T-helper 2 cell (primary cell): ENCODE data around the gene PCDHB12.
"Not testable (repeated sequence)": the region's sequence is repeated elsewhere in the genome, so short reads cannot be mapped to it uniquely, and the experiment has no call there.

Experiments used
- DNase-seq, 5 experiments: peaks; one replicate each; pipeline versions ENCODE4 v3.0.0 to v3.0.0-alpha.2; 2012 to 2022
- total RNA-seq, 2 donors: gene quantifications; one replicate each; lab custom pipeline; 2026; lab: John Stamatoyannopoulos, UW

PCDHB12 gene
- total RNA-seq, result 0 reads per million in 2 donors

GRCh38 chr5:141208478-141208877 lies at the start of gene PCDHB12:
PCDHB12 (plus strand) TSS chr5:141208719; CDS start chr5:141208908, 189 bp downstream.
- DNase-seq, result no peak

DNA sequence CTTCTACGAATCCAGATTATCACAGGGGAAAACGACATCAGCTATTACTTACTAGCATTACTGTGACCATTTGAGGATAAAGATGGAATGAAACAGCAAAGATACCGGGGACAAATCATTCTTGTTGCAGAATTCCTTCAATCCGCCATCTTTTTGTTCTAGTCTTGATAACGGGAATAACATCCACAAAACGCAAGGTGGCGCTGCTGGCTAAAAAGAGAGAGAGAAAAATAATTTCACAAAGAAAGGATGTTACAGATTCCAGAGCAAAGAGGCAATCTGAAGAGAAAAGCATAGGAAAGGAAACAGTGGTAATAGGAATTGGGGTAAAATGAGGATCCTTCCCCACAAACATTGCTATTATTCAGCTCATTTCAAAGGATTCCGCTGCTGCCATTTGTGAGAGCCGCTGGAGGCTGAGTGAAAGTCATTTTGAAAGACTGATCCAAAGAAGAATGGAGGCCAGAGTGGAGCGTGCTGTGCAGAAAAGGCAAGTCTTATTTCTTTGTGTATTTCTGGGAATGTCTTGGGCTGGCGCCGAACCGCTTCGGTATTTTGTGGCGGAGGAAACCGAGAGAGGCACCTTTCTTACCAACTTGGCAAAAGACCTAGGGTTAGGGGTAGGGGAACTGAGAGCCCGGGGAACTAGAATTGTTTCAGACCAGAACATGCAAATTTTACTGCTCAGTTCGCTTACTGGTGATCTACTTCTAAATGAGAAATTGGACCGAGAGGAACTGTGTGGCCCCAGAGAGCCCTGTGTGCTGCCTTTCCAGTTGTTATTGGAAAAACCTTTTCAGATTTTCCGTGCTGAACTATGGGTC lies 35.9 kb upstream of the PCDHB12 start, which contains the start of gene PCDHB7:
Gene PCDHB7 (plus strand): TSS at position 264 of the 824 bp plus-strand sequence. CDS start 192 bp downstream, at position 456.
- DNase-seq, result peak in 1 of 5 experiments; percentile 3

GRCh38 chr5:141174291-141175104 lies 34.0 kb upstream of the PCDHB12 start:
- not testable (repeated sequence) for DNase-seq

- no peak for DNase-seq
Observed at GRCh38 chr5:141175933-141176332, 32.6 kb upstream of the PCDHB12 start.

GRCh38 chr5:141177577-141178191 lies 30.8 kb upstream of the PCDHB12 start, which contains the start of gene PCDHB8:
PCDHB8 (plus strand) TSS chr5:141177790; CDS start chr5:141178035, 245 bp downstream.
- DNase-seq, result not testable (repeated sequence)

GRCh38 chr5:141179371-141179770 lies 29.1 kb upstream of the PCDHB12 start:
- DNase-seq, result not testable (repeated sequence)

- not testable (repeated sequence) for DNase-seq
Observed at GRCh38 chr5:141179876-141180275, 28.6 kb upstream of the PCDHB12 start.

DNA sequence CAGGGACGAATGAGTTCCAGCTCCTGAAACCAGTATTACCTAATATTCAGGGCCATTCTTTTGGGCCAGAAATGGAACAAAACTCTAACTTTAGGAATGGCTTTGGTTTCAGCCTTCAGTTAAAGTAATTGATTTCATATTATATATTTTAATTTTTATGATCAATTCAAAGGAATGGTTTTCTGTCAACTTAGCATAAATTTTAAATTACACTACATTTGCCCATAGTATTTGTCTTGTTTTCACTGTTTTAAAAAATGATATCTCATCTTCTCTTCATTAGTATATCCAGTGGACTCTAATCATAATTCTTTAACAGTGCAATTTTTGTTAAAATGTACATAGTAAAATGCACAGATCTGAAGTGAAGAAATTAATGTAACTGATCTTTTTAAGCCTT lies 28.2 kb upstream of the PCDHB12 start:
- no peak for DNase-seq

- DNase-seq, result no peak
Observed at GRCh38 chr5:141182248-141182647, 26.3 kb upstream of the PCDHB12 start, which contains the start of gene PCDHB16. PCDHB16 (plus strand) TSS chr5:141182387; CDS start chr5:141182560, 173 bp downstream.

DNA sequence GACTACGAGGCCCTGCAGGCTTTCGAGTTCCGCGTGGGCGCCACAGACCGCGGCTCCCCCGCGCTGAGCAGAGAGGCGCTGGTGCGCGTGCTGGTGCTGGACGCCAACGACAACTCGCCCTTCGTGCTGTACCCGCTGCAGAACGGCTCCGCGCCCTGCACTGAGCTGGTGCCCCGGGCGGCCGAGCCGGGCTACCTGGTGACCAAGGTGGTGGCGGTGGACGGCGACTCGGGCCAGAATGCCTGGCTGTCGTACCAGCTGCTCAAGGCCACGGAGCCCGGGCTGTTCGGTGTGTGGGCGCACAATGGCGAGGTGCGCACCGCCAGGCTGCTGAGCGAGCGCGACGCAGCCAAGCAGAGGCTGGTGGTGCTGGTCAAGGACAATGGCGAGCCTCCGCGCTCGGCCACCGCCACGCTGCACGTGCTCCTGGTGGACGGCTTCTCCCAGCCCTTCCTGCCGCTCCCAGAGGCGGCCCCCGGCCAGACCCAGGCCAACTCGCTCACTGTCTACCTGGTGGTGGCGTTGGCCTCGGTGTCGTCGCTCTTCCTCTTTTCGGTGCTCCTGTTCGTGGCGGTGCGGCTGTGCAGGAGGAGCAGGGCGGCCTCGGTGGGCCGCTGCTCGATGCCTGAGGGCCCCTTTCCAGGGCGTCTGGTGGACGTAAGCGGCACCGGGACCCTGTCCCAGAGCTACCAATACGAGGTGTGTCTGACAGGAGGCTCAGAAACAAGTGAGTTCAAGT lies 24.2 kb upstream of the PCDHB12 start:
- DNase-seq, result not testable (repeated sequence)

DNA sequence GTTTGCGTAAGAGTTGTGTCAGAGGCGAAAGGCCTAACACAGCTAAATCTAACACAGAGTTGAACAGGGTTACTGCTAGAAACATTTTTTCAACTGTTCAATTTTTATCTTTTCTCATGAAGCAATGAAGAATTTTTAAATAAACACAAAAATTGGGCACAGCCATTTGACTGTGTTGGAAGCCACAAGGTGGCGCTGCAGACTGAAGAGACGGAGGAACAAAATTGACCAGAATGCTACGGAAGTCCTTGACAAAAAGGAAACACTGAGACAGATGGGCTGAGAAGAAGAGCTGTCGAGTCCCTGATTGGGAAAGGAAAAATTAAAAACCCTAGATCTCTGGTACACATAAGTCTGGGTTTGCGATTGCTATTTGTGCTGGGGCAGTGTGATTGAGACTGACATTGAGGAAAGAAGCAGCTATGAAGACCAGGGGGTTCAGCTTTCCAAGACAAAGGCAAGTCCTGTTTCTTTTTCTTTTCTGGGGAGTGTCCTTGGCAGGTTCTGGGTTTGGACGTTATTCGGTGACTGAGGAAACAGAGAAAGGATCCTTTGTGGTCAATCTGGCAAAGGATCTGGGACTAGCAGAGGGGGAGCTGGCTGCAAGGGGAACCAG lies 21.5 kb upstream of the PCDHB12 start, which contains the start of gene PCDHB9:
Gene PCDHB9 (plus strand): TSS at position 265 of the 616 bp plus-strand sequence. CDS start 158 bp downstream, at position 423.
- DNase-seq, result peak in 3 of 5 experiments; percentile 10 to 26 (median 10)

DNA sequence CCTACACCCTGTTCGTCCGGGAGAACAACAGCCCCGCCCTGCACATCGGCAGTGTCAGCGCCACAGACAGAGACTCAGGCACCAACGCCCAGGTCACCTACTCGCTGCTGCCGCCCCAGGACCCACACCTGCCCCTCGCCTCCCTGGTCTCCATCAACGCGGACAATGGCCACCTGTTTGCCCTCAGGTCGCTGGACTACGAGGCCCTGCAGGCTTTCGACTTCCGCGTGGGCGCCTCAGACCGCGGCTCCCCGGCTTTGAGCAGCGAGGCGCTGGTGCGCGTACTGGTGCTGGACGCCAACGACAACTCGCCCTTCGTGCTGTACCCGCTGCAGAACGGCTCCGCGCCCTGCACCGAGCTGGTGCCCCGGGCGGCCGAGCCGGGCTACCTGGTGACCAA lies 19.8 kb upstream of the PCDHB12 start:
- not testable (repeated sequence) for DNase-seq

DNA sequence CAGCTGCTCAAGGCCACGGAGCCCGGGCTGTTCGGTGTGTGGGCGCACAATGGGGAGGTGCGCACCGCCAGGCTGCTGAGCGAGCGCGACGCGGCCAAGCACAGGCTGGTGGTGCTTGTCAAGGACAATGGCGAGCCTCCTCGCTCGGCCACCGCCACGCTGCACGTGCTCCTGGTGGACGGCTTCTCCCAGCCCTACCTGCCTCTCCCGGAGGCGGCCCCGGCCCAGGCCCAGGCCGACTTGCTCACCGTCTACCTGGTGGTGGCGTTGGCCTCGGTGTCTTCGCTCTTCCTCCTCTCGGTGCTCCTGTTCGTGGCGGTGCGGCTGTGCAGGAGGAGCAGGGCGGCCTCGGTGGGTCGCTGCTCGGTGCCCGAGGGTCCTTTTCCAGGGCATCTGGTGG lies 19.4 kb upstream of the PCDHB12 start:
- DNase-seq, result not testable (repeated sequence)

DNA sequence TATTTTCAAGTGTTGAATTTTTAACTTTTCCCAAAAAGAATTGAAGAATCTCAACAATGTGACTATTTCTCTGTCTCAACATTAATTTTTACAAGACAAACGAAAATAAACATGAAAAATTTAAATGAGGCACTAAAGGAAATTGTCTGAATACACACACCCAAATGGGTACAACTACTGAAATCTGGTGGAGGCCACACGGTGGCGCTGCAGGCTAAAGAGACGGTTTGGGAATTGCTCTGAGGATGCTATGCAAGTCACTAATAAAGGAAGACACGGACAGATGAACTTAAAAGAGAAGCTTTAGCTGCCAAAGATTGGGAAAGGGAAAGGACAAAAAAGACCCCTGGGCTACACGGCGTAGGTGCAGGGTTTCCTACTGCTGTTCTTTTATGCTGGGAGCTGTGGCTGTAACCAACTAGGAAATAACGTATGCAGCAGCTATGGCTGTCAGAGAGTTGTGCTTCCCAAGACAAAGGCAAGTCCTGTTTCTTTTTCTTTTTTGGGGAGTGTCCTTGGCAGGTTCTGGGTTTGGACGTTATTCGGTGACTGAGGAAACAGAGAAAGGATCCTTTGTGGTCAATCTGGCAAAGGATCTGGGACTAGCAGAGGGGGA lies 16.3 kb upstream of the PCDHB12 start, which contains the start of gene PCDHB10:
Gene PCDHB10 (plus strand): TSS at position 244 of the 616 bp plus-strand sequence. CDS start 200 bp downstream, at position 444.
- peak in 1 of 5 experiments; percentile 5 for DNase-seq

DNA sequence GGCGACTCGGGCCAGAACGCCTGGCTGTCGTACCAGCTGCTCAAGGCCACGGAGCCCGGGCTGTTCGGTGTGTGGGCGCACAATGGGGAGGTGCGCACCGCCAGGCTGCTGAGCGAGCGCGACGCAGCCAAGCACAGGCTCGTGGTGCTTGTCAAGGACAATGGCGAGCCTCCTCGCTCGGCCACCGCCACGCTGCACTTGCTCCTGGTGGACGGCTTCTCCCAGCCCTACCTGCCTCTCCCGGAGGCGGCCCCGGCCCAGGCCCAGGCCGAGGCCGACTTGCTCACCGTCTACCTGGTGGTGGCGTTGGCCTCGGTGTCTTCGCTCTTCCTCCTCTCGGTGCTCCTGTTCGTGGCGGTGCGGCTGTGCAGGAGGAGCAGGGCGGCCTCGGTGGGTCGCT lies 14.2 kb upstream of the PCDHB12 start:
- not testable (repeated sequence) for DNase-seq

- no peak for DNase-seq
Observed at GRCh38 chr5:141196363-141196762, 12.2 kb upstream of the PCDHB12 start.

DNA sequence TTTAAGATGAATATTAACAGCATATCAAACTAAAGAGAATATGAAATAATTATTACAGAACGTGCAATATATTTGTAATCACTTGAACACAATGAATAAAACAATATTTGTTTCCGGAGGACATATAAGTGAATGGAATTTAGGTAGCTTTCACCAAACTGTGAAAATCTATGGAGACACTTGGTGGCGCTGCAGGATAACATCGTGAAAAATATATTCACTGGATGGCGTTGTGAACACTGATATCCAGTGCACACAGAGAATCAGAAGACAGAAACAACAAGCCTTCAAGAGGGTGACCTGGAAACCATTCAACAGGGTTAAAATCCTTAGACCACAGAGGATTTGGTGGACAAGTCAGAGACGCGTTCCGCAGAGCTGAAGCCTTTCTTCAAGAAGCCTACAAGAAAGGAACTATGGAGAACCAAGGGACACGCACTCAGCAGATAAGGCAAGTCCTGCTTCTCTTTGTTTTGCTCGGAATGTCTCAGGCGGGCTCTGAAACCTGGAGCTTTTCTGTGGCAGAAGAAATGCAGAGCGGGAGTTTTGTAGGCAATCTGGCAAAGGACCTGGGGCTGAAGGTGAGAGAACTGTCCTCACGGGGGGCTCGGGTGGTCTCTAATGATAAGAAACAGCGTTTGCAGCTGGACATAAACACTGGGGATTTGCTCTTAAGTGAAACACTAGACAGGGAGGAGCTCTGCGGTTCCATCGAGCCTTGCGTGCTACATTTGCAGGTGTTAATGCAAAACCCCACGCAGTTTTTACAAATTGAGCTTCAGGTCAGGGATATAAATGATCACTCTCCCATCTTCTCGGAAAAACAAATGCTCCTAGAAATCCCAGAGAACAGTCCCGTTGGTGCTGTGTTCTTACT lies 8.9 kb upstream of the PCDHB12 start, which contains the start of gene PCDHB11:
Gene PCDHB11 (plus strand): TSS at position 269 of the 877 bp plus-strand sequence. CDS start 148 bp downstream, at position 417.
- no peak for DNase-seq

DNA sequence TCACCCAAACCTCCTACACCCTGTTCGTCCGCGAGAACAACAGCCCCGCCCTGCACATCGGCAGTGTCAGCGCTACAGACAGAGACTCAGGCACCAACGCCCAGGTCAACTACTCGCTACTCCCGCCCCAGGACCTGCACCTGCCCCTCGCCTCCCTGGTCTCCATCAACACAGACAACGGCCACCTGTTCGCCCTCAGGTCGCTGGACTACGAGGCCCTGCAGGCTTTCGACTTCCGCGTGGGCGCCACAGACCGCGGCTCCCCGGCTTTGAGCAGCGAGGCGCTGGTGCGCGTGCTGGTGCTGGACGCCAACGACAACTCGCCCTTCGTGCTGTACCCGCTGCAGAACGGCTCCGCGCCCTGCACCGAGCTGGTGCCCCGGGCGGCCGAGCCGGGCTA lies 7.4 kb upstream of the PCDHB12 start:
- DNase-seq, result not testable (repeated sequence)

DNA sequence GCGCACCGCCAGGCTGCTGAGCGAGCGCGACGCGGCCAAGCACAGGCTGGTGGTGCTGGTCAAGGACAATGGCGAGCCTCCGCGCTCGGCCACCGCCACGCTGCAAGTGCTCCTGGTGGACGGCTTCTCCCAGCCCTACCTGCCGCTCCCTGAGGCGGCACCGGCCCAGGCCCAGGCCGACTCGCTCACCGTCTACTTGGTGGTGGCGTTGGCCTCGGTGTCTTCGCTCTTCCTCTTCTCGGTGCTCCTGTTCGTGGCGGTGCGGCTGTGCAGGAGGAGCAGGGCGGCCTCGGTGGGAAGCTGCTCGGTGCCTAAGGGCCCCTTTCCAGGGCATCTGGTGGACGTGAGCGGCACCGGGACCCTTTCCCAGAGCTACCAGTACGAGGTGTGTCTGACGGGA lies 6.9 kb upstream of the PCDHB12 start:
- not testable (repeated sequence) for DNase-seq
